ENCODE results near the gene VPS18. TPM values are rescaled to one million over a fixed set of nuclear protein-coding genes. Genes with fewer than 3 reads are reported as not detected.
A peak's percentile ranks its signal among the peaks of the same experiment; 100 is the strongest.
"Not testable (repeated sequence)": the region's sequence is repeated elsewhere in the genome, so short reads cannot be mapped to it uniquely, and the experiment has no call there.

Gene VPS18
- total and polyA plus RNA-seq, 4 donors: 3.4 to 15.3 (median 10.3) TPM

DNA sequence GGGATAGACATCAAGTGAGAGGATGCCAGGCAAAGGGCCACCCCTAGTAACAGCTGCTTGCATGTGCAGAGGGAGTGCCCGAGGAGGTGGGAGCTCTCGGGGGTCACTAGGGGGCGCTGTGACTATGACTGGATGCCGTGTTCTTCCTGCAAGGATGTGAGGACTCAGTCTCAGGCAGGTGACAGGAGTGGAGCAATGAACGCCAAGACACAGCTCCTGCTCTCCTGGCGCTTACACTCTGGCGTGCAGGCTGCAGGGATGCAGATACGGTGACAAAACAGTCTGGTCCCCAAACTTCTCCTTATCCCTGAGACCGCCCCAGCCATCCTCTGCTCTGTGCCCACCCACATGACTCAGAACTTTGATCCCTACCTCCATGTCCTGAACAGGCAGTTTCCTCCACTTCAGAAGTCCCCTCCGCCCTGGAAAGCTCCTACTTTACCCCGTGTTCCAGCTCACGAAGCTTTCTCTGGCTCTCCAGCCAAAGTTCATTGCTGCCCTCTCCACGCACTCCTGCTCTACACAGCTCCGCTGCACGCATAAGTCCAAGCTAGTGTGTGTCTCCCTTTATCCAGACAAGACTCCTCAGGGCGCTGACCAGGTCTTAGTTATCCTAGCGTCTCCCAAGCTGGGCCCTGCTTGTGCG, 34.9 kb upstream of the VPS18 start:
- TF ChIP-seq, protein P1, sequence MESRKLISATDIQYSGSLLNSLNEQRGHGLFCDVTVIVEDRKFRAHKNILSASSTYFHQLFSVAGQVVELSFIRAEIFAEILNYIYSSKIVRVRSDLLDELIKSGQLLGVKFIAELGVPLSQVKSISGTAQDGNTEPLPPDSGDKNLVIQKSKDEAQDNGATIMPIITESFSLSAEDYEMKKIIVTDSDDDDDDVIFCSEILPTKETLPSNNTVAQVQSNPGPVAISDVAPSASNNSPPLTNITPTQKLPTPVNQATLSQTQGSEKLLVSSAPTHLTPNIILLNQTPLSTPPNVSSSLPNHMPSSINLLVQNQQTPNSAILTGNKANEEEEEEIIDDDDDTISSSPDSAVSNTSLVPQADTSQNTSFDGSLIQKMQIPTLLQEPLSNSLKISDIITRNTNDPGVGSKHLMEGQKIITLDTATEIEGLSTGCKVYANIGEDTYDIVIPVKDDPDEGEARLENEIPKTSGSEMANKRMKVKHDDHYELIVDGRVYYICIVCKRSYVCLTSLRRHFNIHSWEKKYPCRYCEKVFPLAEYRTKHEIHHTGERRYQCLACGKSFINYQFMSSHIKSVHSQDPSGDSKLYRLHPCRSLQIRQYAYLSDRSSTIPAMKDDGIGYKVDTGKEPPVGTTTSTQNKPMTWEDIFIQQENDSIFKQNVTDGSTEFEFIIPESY (IDR thresholded peaks at IDR 0.05): no peak
- TF ChIP-seq, protein P2, sequence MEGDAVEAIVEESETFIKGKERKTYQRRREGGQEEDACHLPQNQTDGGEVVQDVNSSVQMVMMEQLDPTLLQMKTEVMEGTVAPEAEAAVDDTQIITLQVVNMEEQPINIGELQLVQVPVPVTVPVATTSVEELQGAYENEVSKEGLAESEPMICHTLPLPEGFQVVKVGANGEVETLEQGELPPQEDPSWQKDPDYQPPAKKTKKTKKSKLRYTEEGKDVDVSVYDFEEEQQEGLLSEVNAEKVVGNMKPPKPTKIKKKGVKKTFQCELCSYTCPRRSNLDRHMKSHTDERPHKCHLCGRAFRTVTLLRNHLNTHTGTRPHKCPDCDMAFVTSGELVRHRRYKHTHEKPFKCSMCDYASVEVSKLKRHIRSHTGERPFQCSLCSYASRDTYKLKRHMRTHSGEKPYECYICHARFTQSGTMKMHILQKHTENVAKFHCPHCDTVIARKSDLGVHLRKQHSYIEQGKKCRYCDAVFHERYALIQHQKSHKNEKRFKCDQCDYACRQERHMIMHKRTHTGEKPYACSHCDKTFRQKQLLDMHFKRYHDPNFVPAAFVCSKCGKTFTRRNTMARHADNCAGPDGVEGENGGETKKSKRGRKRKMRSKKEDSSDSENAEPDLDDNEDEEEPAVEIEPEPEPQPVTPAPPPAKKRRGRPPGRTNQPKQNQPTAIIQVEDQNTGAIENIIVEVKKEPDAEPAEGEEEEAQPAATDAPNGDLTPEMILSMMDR (IDR thresholded peaks at IDR 0.05; ENCODE audit: low read depth, low read length, missing input control): peak; percentile 69
- TF ChIP-seq JUND (IDR thresholded peaks at IDR 0.05): no peak
- no peak for TF ChIP-seq HNF4A (conservative IDR thresholded peaks at IDR 0.05)
- TF ChIP-seq, protein P3, sequence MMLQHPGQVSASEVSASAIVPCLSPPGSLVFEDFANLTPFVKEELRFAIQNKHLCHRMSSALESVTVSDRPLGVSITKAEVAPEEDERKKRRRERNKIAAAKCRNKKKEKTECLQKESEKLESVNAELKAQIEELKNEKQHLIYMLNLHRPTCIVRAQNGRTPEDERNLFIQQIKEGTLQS (IDR thresholded peaks at IDR 0.05): no peak
- no peak for TF ChIP-seq FOXA1 (IDR thresholded peaks at IDR 0.05)
- no peak for TF ChIP-seq HNF4G (IDR thresholded peaks at IDR 0.05)
- TF ChIP-seq TAF1 (conservative IDR thresholded peaks at IDR 0.05): no peak
- TF ChIP-seq RXRA (IDR thresholded peaks at IDR 0.05): peak in 1 of 2 donors; percentile 27
- no peak for TF ChIP-seq YY1 (IDR thresholded peaks at IDR 0.05)
- TF ChIP-seq SP1 (IDR thresholded peaks at IDR 0.05): no peak
- TF ChIP-seq, protein P4, sequence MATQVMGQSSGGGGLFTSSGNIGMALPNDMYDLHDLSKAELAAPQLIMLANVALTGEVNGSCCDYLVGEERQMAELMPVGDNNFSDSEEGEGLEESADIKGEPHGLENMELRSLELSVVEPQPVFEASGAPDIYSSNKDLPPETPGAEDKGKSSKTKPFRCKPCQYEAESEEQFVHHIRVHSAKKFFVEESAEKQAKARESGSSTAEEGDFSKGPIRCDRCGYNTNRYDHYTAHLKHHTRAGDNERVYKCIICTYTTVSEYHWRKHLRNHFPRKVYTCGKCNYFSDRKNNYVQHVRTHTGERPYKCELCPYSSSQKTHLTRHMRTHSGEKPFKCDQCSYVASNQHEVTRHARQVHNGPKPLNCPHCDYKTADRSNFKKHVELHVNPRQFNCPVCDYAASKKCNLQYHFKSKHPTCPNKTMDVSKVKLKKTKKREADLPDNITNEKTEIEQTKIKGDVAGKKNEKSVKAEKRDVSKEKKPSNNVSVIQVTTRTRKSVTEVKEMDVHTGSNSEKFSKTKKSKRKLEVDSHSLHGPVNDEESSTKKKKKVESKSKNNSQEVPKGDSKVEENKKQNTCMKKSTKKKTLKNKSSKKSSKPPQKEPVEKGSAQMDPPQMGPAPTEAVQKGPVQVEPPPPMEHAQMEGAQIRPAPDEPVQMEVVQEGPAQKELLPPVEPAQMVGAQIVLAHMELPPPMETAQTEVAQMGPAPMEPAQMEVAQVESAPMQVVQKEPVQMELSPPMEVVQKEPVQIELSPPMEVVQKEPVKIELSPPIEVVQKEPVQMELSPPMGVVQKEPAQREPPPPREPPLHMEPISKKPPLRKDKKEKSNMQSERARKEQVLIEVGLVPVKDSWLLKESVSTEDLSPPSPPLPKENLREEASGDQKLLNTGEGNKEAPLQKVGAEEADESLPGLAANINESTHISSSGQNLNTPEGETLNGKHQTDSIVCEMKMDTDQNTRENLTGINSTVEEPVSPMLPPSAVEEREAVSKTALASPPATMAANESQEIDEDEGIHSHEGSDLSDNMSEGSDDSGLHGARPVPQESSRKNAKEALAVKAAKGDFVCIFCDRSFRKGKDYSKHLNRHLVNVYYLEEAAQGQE (IDR thresholded peaks at IDR 0.05): no peak
- no peak for TF ChIP-seq GABPA (IDR thresholded peaks at IDR 0.05 in 1 of 2, conservative IDR thresholded peaks at IDR 0.05 in 1 of 2)
- no peak for TF ChIP-seq FOXA2 (IDR thresholded peaks at IDR 0.05)
- TF ChIP-seq, protein P5, sequence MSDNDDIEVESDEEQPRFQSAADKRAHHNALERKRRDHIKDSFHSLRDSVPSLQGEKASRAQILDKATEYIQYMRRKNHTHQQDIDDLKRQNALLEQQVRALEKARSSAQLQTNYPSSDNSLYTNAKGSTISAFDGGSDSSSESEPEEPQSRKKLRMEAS (IDR thresholded peaks at IDR 0.05): no peak
- TF ChIP-seq EGR1 (IDR thresholded peaks at IDR 0.05; ENCODE audit: low read depth in 2 of 2): no peak
- TF ChIP-seq NR2F2 (IDR thresholded peaks at IDR 0.05): no peak
- TF ChIP-seq RAD21 (IDR thresholded peaks at IDR 0.05): peak; percentile 57 to 72
- peaks cover 0 to 11% (median 3%) of the 10 kb centered on the region in 4 donors for H3K4me1 ChIP-seq (ENCODE audit: control insufficient read depth in 4 of 4, insufficient read depth in 4 of 4, low read length in 3 of 4)
- no peaks in the 10 kb centered on the region for H3K9me3 ChIP-seq (ENCODE audit: control insufficient read depth in 4 of 4, low read length in 3 of 4)
- H3K27me3 ChIP-seq (ENCODE audit: control insufficient read depth in 4 of 4, insufficient read depth in 4 of 4, low read length in 3 of 4): no peaks in the 10 kb centered on the region
- DNase-seq (ENCODE audit: low spot score): peak; percentile 88
- H3K4me3 ChIP-seq (ENCODE audit: low read depth in 1 of 3, low read length in 3 of 3): no peak overlapping the region
- no peaks in the 10 kb centered on the region for H3K36me3 ChIP-seq (ENCODE audit: control insufficient read depth in 4 of 4, insufficient read depth in 3 of 4, low read depth in 1 of 4, low read length in 3 of 4)
- H3K27ac ChIP-seq (ENCODE audit: low read depth in 1 of 2, low read length in 2 of 2): no peak overlapping the region
- 34% methylated on average over 18 of the region's 18 CpGs for WGBS
- H3K9ac ChIP-seq (ENCODE audit: low read depth in 1 of 2, low read length in 2 of 2): no peak overlapping the region

DNA sequence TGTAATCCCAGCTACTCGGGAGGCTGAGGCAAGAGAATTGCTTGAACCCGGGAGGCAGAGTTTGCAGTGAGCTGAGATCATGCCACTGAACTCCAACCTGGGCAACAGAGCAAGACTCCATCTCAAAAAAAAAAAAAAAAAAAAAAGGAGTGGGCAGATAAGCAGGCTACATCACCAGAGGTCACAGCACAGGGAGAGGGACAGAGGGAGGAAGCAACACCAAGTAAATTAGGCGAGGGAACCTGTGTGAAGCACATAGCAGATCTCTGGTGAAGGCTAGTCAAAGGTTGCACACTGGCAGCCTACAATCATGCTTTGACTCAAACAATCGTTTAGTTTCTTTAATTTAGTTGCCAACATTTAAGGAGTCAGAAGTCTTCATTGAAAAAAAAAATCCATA, 33.1 kb upstream of the VPS18 start:
- H3K4me1 ChIP-seq (ENCODE audit: control insufficient read depth in 4 of 4, insufficient read depth in 4 of 4, low read length in 3 of 4): peaks cover 0 to 11% (median 3%) of the 10 kb centered on the region in 4 donors
- 74% methylated on average over 4 of the region's 4 CpGs for WGBS
- not testable (repeated sequence) for H3K9me3 ChIP-seq (ENCODE audit: control insufficient read depth in 4 of 4, low read length in 3 of 4); H3K36me3 ChIP-seq (ENCODE audit: control insufficient read depth in 4 of 4, insufficient read depth in 3 of 4, low read depth in 1 of 4, low read length in 3 of 4); H3K4me3 ChIP-seq (ENCODE audit: low read depth in 1 of 3, low read length in 3 of 3); H3K27ac ChIP-seq (ENCODE audit: low read depth in 1 of 2, low read length in 2 of 2); DNase-seq (ENCODE audit: low spot score); H3K9ac ChIP-seq (ENCODE audit: low read depth in 1 of 2, low read length in 2 of 2); H3K27me3 ChIP-seq (ENCODE audit: control insufficient read depth in 4 of 4, insufficient read depth in 4 of 4, low read length in 3 of 4)

Data from liver (tissue), 9 donors.